Effector CD4-positive, alpha-beta T cell (primary cell): Measurements from ENCODE around the gene ZNF280C.
"Not testable (repeated sequence)": the region's sequence is repeated elsewhere in the genome, so short reads cannot be mapped to it uniquely, and the experiment has no call there.

ENCODE experiments used
- DNase-seq: peaks from one replicate; pipeline ENCODE4 v3.0.0-alpha.2; 2020

ZNF280C gene

GRCh38 chrX:130261296-130261893 lies 7.3 kb downstream of the ZNF280C start:
- no peak for DNase-seq

GRCh38 chrX:130260316-130260715 lies 8.4 kb downstream of the ZNF280C start:
- DNase-seq: no peak

- no peak for DNase-seq
Observed at GRCh38 chrX:130253916-130254315, 14.8 kb downstream of the ZNF280C start.

GRCh38 chrX:130251671-130252070 lies 17.0 kb downstream of the ZNF280C start:
- no peak for DNase-seq

- DNase-seq: no peak
Observed at GRCh38 chrX:130247996-130248395, 20.7 kb downstream of the ZNF280C start.

GRCh38 chrX:130246084-130246483 lies 22.6 kb downstream of the ZNF280C start:
- DNase-seq: no peak

GRCh38 chrX:130245441-130245840 lies 23.3 kb downstream of the ZNF280C start:
- no peak for DNase-seq

GRCh38 chrX:130231184-130231583 lies 37.5 kb downstream of the ZNF280C start:
- not testable (repeated sequence) for DNase-seq

- no peak for DNase-seq
Observed at GRCh38 chrX:130228871-130229270, 39.8 kb downstream of the ZNF280C start.

- DNase-seq: no peak
Observed at GRCh38 chrX:130224810-130225209, 43.9 kb downstream of the ZNF280C start.

- DNase-seq: no peak
Observed at GRCh38 chrX:130216320-130216719, 52.4 kb downstream of the ZNF280C start.

GRCh38 chrX:130213376-130213775 lies 55.3 kb downstream of the ZNF280C start:
- no peak for DNase-seq

GRCh38 chrX:130212371-130212770 lies 56.3 kb downstream of the ZNF280C start:
- no peak for DNase-seq

GRCh38 chrX:130211415-130212186 lies 57.1 kb downstream of the ZNF280C start:
- DNase-seq: no peak

- DNase-seq: no peak
Observed at GRCh38 chrX:130204647-130205046, 64.1 kb downstream of the ZNF280C start.

- DNase-seq: no peak
Observed at GRCh38 chrX:130197464-130197863, 71.2 kb downstream of the ZNF280C start.

GRCh38 chrX:130196466-130196865 lies 72.2 kb downstream of the ZNF280C start:
- no peak for DNase-seq

GRCh38 chrX:130190801-130191200 lies 77.9 kb downstream of the ZNF280C start:
- DNase-seq: no peak

GRCh38 chrX:130186651-130187050 lies 82.0 kb downstream of the ZNF280C start:
- DNase-seq: no peak

GRCh38 chrX:130184857-130185256 lies 83.8 kb downstream of the ZNF280C start:
- no peak for DNase-seq

- no peak for DNase-seq
Observed at GRCh38 chrX:130184168-130184567, 84.5 kb downstream of the ZNF280C start.

- no peak for DNase-seq
Observed at GRCh38 chrX:130179579-130180215, 89.0 kb downstream of the ZNF280C start.

GRCh38 chrX:130179170-130179569 lies 89.5 kb downstream of the ZNF280C start:
- no peak for DNase-seq

GRCh38 chrX:130176942-130177341 lies 91.8 kb downstream of the ZNF280C start:
- DNase-seq: no peak
